WTC11 (cell line): ENCODE measurements around the gene TSPAN2.

ENCODE experiments used
- ZNF232 ChIP-seq: sonication (generic); formaldehyde crosslinking; IDR thresholded peaks from 2 replicates; pipeline ENCODE4 v1.8.0; 2022; ENCODE audit warnings: mild to moderate bottlenecking, missing genetic modification reagents
- TF ChIP-seq, protein P1 (sequence below): fragments of 200-600 bp; IDR thresholded peaks from 2 replicates; pipeline ENCODE4 v1.8.0; 2022; ENCODE audit warnings: antibody characterized with exemption
- TF ChIP-seq, protein P2 (sequence below): sonication (generic); formaldehyde crosslinking; IDR thresholded peaks from 2 replicates; pipeline ENCODE4 v1.8.1; 2022; ENCODE audit warnings: low read depth, mild to moderate bottlenecking, moderate library complexity, missing genetic modification reagents, borderline replicate concordance
- TF ChIP-seq, protein P3 (sequence below): sonication (generic); formaldehyde crosslinking; IDR thresholded peaks from 2 replicates; pipeline ENCODE4 v1.8.1; 2023; ENCODE audit warnings: mild to moderate bottlenecking, missing genetic modification reagents

DNA sequence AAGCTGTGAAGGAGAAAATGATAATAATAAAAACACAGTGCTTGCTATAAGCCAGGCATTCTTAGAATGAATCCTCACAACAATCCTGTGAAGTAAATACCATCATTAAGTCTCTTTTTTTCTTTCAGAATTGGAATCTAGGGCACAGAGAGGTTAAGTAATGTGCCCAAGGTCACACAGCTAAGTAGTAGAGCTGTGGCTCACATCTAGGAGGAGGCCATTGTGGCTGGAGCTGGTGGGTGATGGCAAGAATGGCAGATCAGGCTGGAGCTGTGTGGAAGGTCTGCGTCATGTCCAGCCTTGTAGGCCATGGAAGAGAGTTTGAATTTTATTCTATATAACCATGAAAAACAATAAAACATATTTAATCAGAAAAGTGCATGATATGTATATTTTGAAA lies 38.2 kb upstream of the TSPAN2 start:
- TF ChIP-seq, protein P1, sequence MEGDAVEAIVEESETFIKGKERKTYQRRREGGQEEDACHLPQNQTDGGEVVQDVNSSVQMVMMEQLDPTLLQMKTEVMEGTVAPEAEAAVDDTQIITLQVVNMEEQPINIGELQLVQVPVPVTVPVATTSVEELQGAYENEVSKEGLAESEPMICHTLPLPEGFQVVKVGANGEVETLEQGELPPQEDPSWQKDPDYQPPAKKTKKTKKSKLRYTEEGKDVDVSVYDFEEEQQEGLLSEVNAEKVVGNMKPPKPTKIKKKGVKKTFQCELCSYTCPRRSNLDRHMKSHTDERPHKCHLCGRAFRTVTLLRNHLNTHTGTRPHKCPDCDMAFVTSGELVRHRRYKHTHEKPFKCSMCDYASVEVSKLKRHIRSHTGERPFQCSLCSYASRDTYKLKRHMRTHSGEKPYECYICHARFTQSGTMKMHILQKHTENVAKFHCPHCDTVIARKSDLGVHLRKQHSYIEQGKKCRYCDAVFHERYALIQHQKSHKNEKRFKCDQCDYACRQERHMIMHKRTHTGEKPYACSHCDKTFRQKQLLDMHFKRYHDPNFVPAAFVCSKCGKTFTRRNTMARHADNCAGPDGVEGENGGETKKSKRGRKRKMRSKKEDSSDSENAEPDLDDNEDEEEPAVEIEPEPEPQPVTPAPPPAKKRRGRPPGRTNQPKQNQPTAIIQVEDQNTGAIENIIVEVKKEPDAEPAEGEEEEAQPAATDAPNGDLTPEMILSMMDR, result no peak
- no peak for TF ChIP-seq ZNF232
- TF ChIP-seq, protein P2, sequence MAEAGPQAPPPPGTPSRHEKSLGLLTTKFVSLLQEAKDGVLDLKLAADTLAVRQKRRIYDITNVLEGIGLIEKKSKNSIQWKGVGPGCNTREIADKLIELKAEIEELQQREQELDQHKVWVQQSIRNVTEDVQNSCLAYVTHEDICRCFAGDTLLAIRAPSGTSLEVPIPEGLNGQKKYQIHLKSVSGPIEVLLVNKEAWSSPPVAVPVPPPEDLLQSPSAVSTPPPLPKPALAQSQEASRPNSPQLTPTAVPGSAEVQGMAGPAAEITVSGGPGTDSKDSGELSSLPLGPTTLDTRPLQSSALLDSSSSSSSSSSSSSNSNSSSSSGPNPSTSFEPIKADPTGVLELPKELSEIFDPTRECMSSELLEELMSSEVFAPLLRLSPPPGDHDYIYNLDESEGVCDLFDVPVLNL (CRISPR knock-in tag), result no peak
- TF ChIP-seq, protein P3, sequence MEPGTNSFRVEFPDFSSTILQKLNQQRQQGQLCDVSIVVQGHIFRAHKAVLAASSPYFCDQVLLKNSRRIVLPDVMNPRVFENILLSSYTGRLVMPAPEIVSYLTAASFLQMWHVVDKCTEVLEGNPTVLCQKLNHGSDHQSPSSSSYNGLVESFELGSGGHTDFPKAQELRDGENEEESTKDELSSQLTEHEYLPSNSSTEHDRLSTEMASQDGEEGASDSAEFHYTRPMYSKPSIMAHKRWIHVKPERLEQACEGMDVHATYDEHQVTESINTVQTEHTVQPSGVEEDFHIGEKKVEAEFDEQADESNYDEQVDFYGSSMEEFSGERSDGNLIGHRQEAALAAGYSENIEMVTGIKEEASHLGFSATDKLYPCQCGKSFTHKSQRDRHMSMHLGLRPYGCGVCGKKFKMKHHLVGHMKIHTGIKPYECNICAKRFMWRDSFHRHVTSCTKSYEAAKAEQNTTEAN (CRISPR knock-in tag), result no peak
